Activated CD8-positive, alpha-beta memory T cell treated with anti-CD3 and anti-CD28 coated beads, Interleukin-2, amount 10 ng/mL, durations not matched to agents 7 days and 5 days (primary cell): Measurements from ENCODE around the gene RAMACL. TPM values are rescaled to one million over a fixed set of nuclear protein-coding genes. Genes with fewer than 3 reads are reported as not detected.

Source experiments
- total RNA-seq, 2 experiments: library from RNA; stranded (reverse); gene quantifications; one replicate each; pipeline ENCODE4 v1.2.3, GENCODE V29; 2021

The RAMACL gene
- total RNA-seq, 2 experiments from 2014 or later: 0.14 to 0.29 TPM

Other genes with a start within 250 kb of the RAMACL start
- 10 to 100 TPM; 35.6 to 40.0 TPM for gene SFT2D1, start 244.1 kb downstream of the RAMACL start, total RNA-seq
- gene MPC1, start 203.7 kb downstream of the RAMACL start, total RNA-seq: 10 to 100 TPM; 29.4 to 37.4 TPM
- gene RPS6KA2, start 40.6 kb upstream of the RAMACL start, total RNA-seq: 1 to 10 TPM; 4.5 to 5.4 TPM